Loucy (cell line): Measurements from ENCODE around the gene ADAMTS4.

Source experiments
- EZH2phosphoT487 ChIP-seq: fragments of 200-600 bp; IDR thresholded peaks from 2 replicates; pipeline ENCODE4 v1.6.1; 2018; ENCODE audit warnings: antibody characterized with exemption, mild to moderate bottlenecking, moderate library complexity, borderline replicate concordance
- TF ChIP-seq, protein P1 (sequence below): fragments of 200-600 bp; sonication (generic); conservative IDR thresholded peaks from 2 replicates; pipeline ENCODE4 v1.5.1; 2014; ENCODE audit warnings: mild to moderate bottlenecking, antibody characterized with exemption, low read length

DNA sequence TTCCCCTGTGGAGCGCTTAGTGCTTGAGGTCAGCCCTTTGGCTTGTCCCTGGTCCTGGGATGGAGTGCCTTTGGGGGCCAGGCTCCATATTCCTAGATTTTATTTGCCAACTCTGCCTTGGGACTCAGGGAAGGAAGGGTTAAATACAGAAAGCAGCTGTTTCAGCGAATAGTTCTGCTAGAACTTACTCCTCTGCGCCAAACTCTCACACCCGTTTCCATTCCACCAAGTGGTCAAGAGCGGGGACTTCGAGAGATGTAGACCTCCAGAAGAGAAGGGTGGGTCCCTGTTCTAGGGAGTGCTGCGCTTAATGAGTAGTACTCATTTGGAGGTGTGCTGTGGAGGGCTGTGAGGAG, 26.3 kb upstream of the ADAMTS4 start:
- TF ChIP-seq, protein P1, sequence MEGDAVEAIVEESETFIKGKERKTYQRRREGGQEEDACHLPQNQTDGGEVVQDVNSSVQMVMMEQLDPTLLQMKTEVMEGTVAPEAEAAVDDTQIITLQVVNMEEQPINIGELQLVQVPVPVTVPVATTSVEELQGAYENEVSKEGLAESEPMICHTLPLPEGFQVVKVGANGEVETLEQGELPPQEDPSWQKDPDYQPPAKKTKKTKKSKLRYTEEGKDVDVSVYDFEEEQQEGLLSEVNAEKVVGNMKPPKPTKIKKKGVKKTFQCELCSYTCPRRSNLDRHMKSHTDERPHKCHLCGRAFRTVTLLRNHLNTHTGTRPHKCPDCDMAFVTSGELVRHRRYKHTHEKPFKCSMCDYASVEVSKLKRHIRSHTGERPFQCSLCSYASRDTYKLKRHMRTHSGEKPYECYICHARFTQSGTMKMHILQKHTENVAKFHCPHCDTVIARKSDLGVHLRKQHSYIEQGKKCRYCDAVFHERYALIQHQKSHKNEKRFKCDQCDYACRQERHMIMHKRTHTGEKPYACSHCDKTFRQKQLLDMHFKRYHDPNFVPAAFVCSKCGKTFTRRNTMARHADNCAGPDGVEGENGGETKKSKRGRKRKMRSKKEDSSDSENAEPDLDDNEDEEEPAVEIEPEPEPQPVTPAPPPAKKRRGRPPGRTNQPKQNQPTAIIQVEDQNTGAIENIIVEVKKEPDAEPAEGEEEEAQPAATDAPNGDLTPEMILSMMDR = no peak
- no peak for TF ChIP-seq EZH2phosphoT487
